SU-DHL-6 (cell line): ENCODE measurements around the gene RNF114.

Experiments used
- EZH2phosphoT487 ChIP-seq: fragments of 200-600 bp; sonication (generic), shearing (Covaris generic); conservative IDR thresholded peaks from 2 replicates; pipeline ENCODE4 v1.6.1; 2018; ENCODE audit warnings: mild to moderate bottlenecking, antibody characterized with exemption, low read length, moderate library complexity, mixed read lengths
- TF ChIP-seq, protein P1 (sequence below): fragments of 200-600 bp; sonication (generic); IDR thresholded peaks from one replicate; pipeline ENCODE4 v1.5.1; 2017; ENCODE audit warnings: antibody characterized with exemption, mild to moderate bottlenecking, low read length, moderate library complexity; ENCODE audit not compliant: insufficient read depth, poor library complexity, severe bottlenecking

DNA sequence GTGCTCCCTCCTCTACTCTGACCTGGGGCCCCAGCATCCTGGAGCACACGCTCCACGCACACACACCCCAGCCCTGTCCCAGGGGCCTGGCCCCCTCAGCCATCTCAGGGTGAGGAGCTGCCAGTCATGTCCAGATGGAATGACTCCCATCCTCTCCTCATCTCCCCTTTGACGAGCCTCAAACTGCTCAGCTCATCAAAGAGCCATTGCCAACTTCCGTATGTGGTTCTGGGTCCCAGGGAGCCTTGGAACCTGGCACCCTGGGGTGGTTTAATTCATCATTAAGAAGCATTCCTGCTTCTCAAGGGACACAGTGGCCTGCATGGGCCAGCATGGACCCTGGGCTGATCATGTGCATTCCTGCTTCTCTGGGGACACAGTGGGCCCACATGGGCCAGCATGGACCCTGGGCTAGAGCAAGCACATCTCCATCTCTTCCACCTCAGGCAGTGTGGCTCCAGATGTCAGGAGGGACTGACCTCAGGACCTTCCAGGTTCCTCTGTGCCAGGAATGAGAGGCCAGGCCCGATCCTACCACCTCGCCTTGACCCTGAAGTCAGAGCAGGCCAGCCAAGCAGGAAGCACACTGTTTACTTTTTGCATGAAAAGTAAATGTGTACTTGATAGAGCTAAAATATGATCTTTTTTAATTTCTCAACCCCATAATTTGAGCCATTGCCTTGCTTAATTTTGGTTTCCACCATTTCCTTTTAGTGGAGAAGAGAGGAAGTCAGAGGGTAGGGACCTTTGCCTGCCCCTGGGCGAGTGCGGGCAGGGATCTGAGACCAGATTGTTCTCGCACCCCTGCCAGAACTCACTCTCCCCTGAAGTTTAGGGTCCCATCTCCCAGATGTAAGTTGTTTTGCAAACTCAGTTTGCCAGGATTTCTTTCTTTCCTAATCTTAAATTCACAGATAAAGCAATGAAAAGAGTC is 46.9 kb upstream of the RNF114 start:
- TF ChIP-seq, protein P1, sequence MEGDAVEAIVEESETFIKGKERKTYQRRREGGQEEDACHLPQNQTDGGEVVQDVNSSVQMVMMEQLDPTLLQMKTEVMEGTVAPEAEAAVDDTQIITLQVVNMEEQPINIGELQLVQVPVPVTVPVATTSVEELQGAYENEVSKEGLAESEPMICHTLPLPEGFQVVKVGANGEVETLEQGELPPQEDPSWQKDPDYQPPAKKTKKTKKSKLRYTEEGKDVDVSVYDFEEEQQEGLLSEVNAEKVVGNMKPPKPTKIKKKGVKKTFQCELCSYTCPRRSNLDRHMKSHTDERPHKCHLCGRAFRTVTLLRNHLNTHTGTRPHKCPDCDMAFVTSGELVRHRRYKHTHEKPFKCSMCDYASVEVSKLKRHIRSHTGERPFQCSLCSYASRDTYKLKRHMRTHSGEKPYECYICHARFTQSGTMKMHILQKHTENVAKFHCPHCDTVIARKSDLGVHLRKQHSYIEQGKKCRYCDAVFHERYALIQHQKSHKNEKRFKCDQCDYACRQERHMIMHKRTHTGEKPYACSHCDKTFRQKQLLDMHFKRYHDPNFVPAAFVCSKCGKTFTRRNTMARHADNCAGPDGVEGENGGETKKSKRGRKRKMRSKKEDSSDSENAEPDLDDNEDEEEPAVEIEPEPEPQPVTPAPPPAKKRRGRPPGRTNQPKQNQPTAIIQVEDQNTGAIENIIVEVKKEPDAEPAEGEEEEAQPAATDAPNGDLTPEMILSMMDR, result no peak
- no peak for TF ChIP-seq EZH2phosphoT487
